Non-pigmented ciliary epithelial cell (primary cell): ENCODE measurements around the gene FNBP1L.

Experiments used
- DNase-seq: peaks from one replicate; pipeline ENCODE4 v3.0.0-alpha.2; 2010; ENCODE audit warnings: low read depth

The FNBP1L gene

DNA sequence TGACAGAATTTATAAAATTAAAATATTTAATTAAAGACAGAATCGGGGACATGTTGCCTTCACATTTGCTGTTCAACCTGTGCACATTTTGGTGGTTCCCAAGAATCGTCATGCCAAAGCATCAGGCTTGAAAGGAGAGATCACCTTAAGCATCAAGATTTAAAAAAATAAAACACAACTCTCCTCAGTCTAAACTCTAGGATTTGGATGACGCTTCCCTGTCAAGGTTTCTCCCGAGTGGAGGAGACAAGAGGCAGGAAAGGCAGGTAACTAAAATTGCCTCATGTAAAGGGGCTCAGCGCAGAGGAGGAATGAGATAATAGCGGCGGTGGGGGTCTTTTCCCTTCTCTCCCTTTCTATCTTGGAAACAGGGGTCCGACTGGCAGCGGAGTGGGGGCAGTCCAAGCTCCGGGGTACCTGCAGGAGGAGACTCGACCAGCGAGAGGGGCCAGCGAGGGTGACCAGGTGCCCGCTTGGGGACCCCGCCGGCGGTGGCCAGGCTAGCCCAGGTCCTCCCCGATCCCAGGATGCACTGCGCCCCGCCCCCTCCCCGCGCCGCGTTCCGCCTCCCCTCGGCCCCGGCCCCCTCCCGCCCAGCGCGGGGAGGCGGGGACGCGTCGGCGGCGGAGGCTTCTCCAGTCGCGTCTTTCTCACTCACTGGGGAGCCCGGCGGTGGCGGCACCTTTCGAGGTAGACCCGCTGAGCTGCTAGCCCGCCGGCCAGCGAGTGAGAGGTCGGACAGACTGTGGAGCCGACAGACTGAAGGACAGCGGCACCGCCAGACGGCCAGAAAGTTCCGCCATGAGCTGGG is at the start of gene FNBP1L:
Gene FNBP1L, plus strand, starts transcription at position 638 of the 811 bp plus-strand sequence. Its CDS starts 164 bp downstream, at position 802.
- DNase-seq: no peak

DNA sequence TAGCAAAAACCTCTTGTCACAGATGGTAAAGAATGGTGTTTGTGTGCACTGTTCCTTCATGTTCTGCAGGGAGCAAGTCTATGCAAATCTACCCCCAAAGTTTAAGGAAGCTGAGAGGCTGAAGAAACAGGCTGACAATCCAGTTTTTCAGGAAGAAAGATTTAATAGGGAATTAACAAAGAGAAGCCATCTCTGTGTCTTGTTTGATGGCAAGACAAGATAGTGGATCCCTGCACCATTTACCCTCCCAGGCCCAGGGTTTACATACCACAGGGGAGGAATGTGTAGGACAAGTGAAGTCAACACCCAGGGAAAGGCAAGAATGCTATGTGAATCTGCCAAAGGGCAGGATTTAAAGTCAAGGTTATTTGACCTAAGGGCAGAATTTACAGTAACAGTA is 48.1 kb upstream of the FNBP1L start:
- DNase-seq: no peak

DNA sequence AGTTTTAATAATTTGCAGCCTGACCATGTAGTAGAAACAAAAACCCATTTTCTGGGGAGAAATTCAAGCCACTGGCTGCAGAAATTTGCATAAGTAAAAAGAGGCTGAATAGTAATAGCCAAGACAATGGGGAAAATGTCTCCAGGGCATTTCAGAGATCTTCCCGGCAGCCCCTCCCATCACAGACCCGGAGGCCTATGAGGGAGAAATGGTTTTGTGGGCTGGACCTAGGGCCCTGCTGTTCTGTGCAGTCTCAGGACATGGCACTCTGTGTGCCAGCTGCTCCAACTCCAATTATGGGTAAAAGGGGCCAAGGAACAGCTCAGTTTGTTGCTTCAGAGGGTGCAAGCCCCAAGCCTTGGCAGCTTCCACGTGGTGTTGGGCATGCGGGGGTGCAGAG is 39.7 kb upstream of the FNBP1L start:
- DNase-seq: no peak

DNA sequence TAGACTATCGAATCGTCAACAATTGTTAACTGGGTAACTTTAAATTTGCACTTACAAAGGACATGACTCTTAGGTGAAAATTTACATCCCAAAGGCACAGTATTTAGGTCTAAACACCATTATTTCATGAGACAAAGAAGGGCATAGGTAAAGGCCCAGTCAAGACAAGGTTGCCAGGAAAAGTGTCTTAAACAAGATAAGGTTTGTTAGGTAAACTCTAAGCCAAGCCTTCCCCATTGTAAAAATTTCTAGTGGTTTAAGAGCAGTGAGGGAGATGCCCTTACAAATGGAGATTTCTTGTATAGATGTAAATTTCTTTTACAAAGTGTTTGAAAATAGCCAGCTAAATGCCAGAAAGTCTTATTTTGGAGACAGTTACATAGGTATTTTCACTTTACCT is 36.9 kb upstream of the FNBP1L start:
- DNase-seq: no peak

DNA sequence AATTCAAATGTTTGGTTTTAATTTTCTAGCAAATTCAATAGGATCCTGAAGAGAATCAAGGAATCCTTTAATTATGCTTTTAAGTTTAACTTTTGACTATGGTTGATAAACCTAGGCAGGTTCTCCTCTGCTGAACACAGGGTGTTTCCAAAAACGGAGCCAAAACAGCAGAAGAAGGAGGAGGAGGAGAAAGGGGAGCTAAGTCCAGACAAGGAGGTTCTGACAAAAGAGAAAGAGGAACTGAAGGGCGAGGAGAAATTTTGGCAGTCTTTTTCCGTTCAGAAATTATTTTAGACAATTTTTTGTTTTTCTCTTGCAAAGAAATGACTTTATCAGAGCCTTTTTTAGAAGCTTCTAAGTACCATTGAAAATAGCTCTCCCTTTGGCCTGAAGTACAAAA is 33.2 kb upstream of the FNBP1L start:
- DNase-seq: no peak

DNA sequence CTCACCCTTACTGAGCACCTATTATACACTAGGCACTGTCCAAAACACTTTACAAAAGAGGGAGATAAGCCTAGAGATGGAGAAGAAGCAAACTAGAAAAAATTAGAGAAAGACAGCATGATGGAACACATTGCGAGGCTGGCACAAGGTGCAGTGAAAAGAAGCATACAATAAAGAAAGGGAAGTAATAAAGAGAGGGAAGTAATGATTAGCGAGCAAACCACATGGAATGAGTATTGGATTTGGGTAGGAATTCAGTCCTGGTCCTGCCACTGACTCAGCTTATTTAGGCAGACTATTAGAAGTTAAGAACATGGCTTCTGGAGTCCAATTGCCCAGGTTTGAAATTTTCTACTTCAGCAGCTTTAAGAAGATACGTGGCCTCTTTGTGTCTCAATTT is 32.6 kb upstream of the FNBP1L start:
- no peak for DNase-seq

DNA sequence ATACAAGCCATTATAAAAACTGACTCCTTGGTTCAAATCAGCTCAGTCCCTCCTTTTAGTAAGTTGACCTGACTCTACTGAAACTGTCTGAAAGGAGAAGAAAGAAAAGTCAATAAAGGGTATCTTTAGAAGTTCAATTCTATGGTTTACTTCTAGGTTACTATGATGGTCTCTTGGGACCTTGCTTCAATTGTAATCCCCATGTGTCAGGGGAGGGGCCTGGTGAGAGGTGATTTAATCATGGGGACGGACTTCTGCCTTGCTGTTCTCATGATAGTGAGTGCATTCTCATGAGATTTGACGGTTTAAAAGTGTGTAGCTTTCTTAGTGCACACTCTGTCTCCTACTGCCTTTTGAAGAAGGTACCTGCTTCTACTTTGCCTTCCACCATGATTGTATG is 31.7 kb upstream of the FNBP1L start:
- DNase-seq: no peak

DNA sequence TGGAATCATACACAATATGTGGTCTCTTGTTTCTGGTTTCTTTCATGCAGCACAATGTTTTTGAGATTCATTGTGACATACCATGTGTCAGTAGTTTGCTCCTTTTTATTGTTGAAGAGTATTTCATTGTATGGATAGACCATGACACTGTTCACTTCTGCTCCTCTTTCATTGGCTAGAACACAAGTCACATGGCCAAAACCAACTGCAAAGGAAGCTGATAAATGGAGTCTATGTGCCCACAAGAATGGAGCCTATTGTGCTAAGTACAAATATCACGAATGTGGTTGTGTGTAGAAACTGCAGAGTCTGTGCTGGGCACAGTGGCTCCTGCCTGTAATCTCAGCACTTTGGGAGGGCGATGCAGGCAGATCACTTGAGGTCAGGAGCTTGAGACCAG is 28.6 kb upstream of the FNBP1L start:
- DNase-seq: no peak

DNA sequence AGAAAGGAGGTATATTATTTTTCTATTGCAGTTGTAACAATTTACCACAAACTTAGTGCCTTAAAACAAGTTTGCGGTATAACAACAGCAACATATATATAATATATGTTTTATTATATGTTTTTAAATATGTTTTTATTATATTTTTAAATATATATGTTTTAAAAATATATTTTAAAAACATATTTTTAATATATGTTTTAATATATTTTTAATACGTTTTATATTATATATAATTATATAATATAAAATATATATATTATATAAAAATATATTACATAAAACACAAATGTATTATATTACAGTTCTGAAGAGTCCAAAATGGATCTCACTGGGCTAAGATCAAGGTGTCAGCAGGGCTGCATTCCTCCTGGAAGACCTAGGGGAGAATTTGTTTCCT is 27.5 kb upstream of the FNBP1L start:
- no peak for DNase-seq

DNA sequence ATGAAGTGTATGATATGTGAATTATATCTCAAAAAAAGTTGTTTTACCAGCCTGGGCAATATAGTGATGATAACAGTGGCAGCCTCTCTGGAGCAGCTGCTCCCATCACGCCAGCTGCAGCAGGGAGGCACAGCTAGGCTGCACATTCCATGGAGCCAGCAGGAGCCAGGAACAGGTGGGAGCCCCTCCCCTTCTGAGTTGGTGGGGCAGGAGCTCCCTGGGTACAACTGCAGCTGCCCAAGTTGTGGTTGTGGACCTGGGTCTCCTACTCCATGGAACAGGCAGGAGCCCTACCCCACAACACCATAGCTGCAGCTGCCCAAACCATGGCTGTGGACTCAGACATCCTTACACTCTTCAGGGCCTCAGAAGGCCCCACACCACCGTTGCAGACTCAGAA is 21.7 kb upstream of the FNBP1L start:
- DNase-seq: no peak

DNA sequence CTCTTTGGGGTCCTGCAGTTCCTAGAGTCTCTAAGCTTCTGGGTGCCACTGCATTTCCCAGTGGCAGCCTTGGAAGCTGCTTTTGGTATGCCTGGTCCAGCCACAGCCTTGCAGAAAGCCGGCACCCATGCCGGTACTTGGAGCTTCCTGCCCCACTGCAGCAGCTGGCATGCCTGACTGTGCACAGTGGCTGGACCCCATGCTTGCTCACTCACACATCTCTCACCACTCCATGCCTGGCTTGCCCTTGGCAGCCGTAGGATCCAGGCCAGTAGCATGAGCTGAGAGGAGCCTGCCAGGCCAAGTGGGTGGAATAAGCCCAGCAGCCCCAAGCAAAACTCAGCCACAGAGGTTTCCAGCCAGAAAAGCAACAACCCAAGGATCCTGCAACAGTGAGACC is 20.3 kb upstream of the FNBP1L start:
- DNase-seq: no peak

DNA sequence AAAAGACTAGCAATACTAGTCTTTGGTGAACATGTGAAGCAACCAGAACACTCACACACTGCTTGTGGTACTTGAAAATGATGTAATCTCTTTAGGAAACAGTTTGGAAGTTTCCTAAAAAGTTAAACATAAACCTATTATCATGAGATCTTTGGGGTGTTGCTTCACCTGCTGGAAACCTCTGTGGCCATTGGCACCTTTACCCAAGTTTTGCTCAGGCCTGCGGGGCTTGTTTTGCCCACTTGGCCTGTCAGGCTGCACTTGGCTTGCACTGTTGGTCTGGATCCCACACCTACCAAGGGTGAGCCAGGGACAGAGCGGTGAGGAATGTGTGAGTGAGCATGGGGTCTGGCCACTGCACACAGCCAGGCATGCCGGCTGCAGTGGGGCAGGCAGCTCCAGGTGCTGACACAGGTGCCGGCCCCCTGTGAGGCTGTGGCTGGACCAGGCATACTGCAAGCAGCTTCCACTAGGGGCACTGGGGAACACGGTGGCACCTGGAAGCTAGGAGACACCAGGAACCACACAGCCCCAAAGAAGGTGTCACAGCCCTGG is 14.4 kb upstream of the FNBP1L start:
- DNase-seq: no peak

DNA sequence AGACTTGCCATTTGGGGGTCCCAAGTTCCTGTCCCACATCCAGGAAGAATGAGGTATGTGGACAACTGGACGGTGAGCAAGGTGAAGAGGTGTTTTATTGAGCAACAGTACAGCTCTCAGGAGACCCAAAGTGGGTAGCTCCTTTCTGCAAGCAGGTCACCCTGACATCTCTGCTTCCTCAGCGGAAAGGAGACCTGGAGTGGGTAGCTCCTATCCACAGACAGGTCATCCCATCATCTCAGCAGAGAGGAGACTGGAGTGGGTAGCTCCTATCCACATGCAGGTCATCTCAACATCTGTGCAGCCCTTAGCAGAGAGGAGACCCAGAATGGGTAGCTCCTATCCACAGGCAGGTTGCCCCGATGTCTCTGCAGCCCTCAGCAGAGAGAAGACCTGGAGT is 13.8 kb upstream of the FNBP1L start:
- DNase-seq: no peak

DNA sequence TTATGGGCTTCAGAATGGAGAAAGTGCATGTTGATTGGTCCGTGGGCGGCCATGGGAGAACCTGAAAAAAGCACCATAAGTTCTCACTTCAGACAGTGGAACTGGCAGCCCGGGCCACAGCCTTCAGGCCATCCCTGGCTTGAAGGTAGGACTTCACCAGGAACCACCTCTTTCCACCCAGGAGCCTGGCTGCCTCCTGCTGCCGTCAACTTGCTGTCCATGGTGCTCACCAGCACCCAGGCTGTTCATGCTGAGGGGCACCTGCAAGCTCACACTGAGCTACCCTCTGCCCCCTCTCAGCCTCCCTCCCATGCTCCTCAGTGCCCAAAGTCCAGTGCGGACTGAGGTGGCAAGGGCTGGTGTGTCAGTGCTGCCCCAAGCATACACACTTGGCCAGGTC is 12.9 kb upstream of the FNBP1L start:
- no peak for DNase-seq

DNA sequence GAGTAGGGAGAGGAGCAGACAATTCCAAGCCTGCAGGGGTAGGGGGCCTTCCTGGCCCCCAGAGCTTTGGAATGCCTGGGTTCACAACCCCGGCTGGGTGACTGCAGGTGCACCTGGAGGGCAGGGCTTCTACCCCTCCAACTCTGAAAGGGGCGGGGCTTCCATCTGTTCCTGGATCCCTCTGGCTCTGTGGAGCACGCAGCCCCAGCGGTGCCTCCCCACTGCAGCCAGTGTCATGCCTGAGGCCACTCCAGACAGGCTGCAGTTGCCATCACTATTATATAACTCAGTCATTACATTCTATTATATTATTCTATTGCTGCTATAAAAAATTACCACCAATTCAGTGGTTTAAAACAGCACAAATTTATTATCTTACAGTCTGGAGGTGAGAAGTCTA is 12.5 kb upstream of the FNBP1L start:
- DNase-seq: no peak

DNA sequence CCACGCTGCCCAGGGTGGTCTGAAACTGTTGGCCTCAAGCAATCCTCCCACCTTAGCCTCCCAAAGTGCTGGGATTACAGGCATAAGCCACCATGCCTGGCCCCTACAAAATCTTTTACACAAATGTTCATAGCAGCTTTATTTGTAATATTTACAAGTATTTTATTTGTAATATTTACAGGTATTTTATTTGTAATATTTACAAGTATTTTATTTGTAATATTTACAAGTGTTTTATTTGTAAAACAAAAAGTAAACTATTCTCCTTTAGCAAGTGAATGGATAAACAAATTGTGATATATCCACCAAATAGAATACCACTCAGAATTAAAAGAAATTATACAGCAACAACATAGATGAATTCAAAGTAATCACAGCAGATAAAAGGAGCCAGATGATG is 11.4 kb upstream of the FNBP1L start:
- no peak for DNase-seq

DNA sequence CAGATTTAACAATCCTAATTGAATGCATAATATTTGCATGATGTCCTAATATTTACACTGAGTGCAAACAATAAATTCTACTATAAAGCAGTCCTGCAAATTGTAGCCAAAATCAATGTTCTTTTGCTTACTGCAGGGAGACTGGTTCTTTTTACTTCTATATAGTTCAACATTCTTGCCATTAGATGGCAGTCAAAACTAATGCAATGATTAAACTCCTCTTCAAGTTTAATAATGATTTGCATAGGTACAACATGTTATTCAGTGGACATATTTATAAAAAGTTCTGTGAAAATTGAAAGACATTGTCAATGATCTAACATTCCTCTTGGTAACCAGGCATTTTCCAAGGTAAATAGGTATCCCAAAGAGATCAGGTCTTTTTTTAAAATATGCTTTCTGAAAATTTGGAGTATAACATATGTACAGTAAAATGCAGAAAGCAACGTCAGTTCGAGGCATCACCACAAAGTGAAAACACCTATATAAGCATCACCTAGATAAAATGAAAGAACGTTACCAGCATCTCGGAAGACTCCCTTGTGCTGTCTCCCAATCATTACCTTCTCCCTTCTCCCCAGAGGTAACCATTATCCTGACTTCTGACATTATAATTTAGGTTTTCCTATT is 9.8 kb upstream of the FNBP1L start:
- no peak for DNase-seq

DNA sequence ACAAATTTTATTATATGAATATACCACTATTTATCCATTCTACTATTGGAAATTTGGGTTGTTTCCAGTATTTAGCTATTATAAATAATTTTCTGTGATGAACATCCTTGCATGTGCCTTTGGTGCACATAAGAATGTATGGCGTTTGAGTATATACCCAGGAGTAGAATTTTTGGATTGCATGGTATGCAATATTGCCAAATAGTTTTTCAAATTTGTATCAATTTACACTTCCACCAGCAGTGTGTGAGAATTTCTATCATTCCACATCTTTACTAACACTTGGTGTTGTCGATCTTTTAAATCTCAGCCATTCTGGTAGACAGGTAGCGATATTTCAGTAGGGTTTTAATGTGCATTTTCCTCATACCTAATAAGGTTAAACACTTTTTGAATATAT is 9.2 kb upstream of the FNBP1L start:
- no peak for DNase-seq

DNA sequence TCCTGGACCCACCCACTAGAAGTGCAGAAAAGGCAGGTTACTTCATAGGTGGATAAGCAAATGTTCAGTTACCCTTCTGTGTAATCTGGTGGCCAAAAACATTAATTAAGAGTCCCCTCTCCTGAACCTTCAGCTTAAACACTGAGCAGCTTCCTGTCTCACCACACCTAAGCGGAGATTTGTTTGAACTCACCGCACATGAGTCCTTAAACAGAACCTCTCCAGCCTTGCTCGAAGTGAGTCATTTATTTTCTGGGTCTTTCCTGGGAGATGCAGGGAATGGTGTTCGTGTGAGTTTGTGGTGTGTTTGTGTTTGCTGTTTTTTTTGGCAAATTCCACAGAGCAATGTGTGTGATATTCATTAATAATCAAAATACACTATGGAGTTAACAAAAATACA is 7.6 kb upstream of the FNBP1L start:
- DNase-seq: no peak

DNA sequence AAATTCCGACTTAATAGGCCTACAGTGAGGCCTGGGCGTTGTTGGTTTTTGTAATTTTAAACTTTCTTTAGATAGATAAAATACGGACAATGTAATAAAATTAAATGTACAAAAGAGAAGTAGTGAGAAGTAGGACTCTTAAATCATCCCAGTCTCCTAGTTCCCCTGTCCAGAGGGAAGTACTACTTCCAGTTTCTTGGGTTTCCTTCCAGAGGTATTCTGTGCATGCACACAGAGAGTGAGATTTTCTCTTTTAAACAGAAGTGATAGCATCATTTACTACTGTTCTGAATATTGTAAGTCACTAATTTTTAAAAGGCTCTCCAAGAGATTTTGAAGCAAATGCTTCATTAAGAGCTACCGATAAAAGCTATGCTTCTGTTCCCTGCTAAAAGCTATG is 7.2 kb upstream of the FNBP1L start:
- DNase-seq: no peak

DNA sequence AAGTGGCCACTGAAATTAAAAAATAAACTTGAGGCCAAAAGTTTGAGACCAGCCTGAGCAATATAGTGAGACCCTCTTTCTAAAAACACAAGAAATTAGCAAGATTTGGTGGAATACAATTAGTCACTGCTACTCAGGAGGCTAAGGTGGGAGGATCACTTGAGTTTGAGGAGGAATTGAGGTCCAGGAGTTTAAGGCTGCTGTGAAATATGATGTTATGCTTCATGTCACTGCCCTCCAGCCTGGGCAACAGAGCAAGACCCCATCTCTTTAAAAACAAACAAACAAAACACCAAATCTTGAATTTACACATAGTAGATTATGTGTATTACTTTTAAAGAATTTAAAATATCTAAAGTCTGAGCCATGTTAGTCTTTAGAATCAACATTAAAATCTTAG is 6.3 kb upstream of the FNBP1L start:
- DNase-seq: no peak

DNA sequence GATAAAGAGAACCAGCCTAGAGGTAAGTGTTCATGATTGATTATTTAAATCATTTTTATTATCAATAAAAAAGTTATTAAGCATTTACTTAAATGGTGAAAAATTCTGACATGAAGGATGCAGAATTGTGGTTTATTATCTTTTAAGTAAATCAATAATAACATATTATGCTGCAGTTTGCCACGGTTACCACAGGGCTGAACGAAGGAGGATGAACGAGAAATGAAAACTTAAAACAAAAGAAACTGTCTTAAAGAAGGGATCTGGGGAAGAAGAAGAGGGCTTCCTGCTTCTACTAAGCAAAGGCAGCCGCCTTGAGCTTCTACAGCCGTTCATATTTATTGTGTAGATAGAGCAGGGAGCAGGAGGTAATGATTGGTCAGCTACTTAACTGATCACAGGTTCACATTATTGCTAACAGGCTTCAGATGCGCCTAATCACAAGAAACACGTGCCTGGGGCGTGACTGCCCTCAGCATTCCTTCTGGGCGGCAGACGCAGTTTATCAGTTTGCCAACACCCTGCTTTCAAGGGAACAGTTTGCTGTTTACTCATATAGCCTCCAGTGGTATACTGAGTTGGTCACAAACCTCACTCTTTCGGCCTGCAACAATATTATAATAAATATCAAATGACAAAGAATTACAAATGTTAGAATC is 5.8 kb upstream of the FNBP1L start:
- DNase-seq: no peak

DNA sequence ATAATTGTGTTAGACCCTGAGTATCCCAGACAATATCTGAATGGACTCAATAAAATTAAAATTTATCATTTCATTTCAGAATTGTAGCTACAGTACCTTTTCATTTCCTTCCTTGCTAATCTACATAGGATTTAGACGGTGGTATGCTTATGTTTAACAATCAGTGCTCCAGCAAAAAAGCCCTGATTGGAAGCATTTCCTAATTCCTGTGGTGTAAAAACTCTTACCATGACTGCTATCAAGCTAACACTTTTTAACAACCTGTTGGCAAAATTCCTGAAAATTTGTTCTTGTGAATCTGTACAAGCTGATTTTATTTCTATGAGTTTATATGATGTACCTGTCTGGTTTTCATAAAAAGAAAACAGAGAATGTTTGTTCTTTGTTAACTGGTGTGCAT is 5.2 kb upstream of the FNBP1L start:
- DNase-seq: no peak
